CD4-positive, CD25-positive, alpha-beta regulatory T cell (primary cell): Measurements from ENCODE around the gene C1orf159. TPM values are rescaled to one million over a fixed set of nuclear protein-coding genes. Genes with fewer than 3 reads are reported as not detected.

Experiments used
- ATAC-seq, 2 donors: fragments of 150-1000 bp; cut with Tn5 transposase; one replicate each; pipeline ENCODE4 v1.10.0; 2021; ENCODE audit warnings: low read depth in 2 of 2, moderate number of reproducible peaks in 2 of 2, moderate library complexity in 1 of 2
- DNase-seq, 3 donors: peaks; one replicate each; pipeline versions ENCODE4 v3.0.0 to v3.0.0-alpha.2; 2012 to 2022; ENCODE audit warnings: mixed read lengths in 1 of 3
- H3K27ac ChIP-seq: one replicate; pipeline ENCODE4 v1.7.0; 2013; ENCODE audit warnings: mild to moderate bottlenecking, low read length; ENCODE audit not compliant: insufficient read depth, poor library complexity, severe bottlenecking
- H3K27me3 ChIP-seq: one replicate; pipeline ENCODE4 v1.7.0; 2013; ENCODE audit warnings: low read length; ENCODE audit not compliant: control insufficient read depth, insufficient read depth
- H3K36me3 ChIP-seq: one replicate; pipeline ENCODE4 v1.7.0; 2013; ENCODE audit warnings: mild to moderate bottlenecking, low read length, moderate library complexity; ENCODE audit not compliant: control insufficient read depth, insufficient read depth
- H3K4me1 ChIP-seq: 2 replicates; pipeline ENCODE4 v1.7.0; 2013; ENCODE audit warnings: mild to moderate bottlenecking, low read length; ENCODE audit not compliant: insufficient read depth, control insufficient read depth, poor library complexity, severe bottlenecking
- H3K4me3 ChIP-seq: one replicate; pipeline ENCODE4 v1.7.0; 2013; ENCODE audit warnings: low read depth, mild to moderate bottlenecking, low read length, moderate library complexity
- H3K9me3 ChIP-seq, 2 experiments: 1 replicate in 1 of 2; 2 replicates in 1 of 2; pipeline ENCODE4 v1.7.0; 2013; ENCODE audit warnings: low read length in 2 of 2, mild to moderate bottlenecking in 1 of 2, moderate library complexity in 1 of 2; ENCODE audit not compliant: control insufficient read depth in 2 of 2
- H3K27ac Mint-ChIP-seq, 3 donors: one replicate each; pipeline ENCODE4 v1.8.0; 2020 to 2022; ENCODE audit warnings: mild to moderate bottlenecking in 3 of 3, mixed read lengths in 3 of 3, moderate library complexity in 2 of 3
- H3K27me3 Mint-ChIP-seq: one replicate; pipeline ENCODE4 v1.8.0; 2022; ENCODE audit warnings: mild to moderate bottlenecking, mixed read lengths
- H3K36me3 Mint-ChIP-seq: one replicate; pipeline ENCODE4 v1.8.0; 2020; ENCODE audit warnings: mixed read lengths
- H3K4me1 Mint-ChIP-seq, 4 donors: one replicate each; pipeline ENCODE4 v1.8.0; 2020 to 2022; ENCODE audit warnings: mixed read lengths in 4 of 4, mild to moderate bottlenecking in 1 of 4
- H3K4me3 Mint-ChIP-seq, 4 donors: one replicate each; pipeline ENCODE4 v1.8.0; 2020 to 2022; ENCODE audit warnings: mild to moderate bottlenecking in 4 of 4, mixed read lengths in 4 of 4, moderate library complexity in 3 of 4
- H3K9me3 Mint-ChIP-seq, 7 donors: one replicate each; pipeline ENCODE4 v1.8.0; 2020 to 2022; ENCODE audit warnings: mixed read lengths in 7 of 7, mild to moderate bottlenecking in 3 of 7, moderate library complexity in 2 of 7
- polyA plus RNA-seq, 4 donors: library from polyadenylated mRNA; unstranded; fragments of 300-500 nt; fragmentation: Illumina TruSeq; gene quantifications; one replicate each; pipeline ENCODE4 v1.2.3, GENCODE V29; 2021
- total RNA-seq: library from RNA; stranded (reverse); gene quantifications from one replicate; pipeline ENCODE4 v1.2.3, GENCODE V29; 2022

Gene C1orf159
- total and polyA plus RNA-seq, 5 donors from 2014 or later = 3.0 to 20.0 (median 4.9) TPM

GRCh38 chr1:1046767-1047166 is 69.1 kb downstream of the C1orf159 start:
- Mint-ChIP-seq H3K27ac (no peak overlapping the region), H3K9me3 (peaks cover 0 to 1% (median 0%) of the 10 kb centered on the region in 7 donors), H3K4me1 (peaks cover 0 to 3% (median 0%) of the 10 kb centered on the region in 4 donors), H3K4me3 (no peak overlapping the region), H3K27me3 (no peaks in the 10 kb centered on the region), H3K36me3 (no peaks in the 10 kb centered on the region)
- ATAC-seq = no peak
- Histone ChIP-seq H3K9me3 (no peaks in the 10 kb centered on the region), H3K4me3 (no peak overlapping the region), H3K27ac (no peak overlapping the region), H3K4me1 (no peaks in the 10 kb centered on the region), H3K36me3 (no peaks in the 10 kb centered on the region), H3K27me3 (no peaks in the 10 kb centered on the region)
- DNase-seq = no peak

- Mint-ChIP-seq H3K27me3 (no peaks in the 10 kb centered on the region), H3K4me1 (peaks cover 0 to 3% (median 0%) of the 10 kb centered on the region in 4 donors), H3K36me3 (no peaks in the 10 kb centered on the region), H3K9me3 (peaks cover 0 to 1% (median 0%) of the 10 kb centered on the region in 7 donors), H3K27ac (no peak overlapping the region), H3K4me3 (no peak overlapping the region)
- DNase-seq (no peak), ATAC-seq (no peak)
- H3K9me3 ChIP-seq = no peaks in the 10 kb centered on the region
- H3K4me3 ChIP-seq = no peak overlapping the region
- no peaks in the 10 kb centered on the region for H3K36me3 ChIP-seq
- H3K27ac ChIP-seq = no peak overlapping the region
- H3K4me1 ChIP-seq = no peaks in the 10 kb centered on the region
- no peaks in the 10 kb centered on the region for H3K27me3 ChIP-seq
Measured at GRCh38 chr1:1046243-1046642, 69.6 kb downstream of the C1orf159 start.

- H3K9me3 Mint-ChIP-seq = peaks cover 0 to 1% (median 0%) of the 10 kb centered on the region in 7 donors
- Histone ChIP-seq H3K4me1 (peaks cover 4% of the 10 kb centered on the region), H3K27ac (no peak overlapping the region), H3K9me3 (no peaks in the 10 kb centered on the region), H3K4me3 (no peak overlapping the region), H3K36me3 (no peaks in the 10 kb centered on the region), H3K27me3 (no peaks in the 10 kb centered on the region)
- peak overlapping the region in 1 of 4 donors; percentile 78 for H3K4me3 Mint-ChIP-seq
- H3K27ac Mint-ChIP-seq = no peak overlapping the region
- H3K36me3 Mint-ChIP-seq = no peaks in the 10 kb centered on the region
- ATAC-seq (no peak), DNase-seq (no peak)
- H3K4me1 Mint-ChIP-seq = peaks cover 0 to 3% (median 0%) of the 10 kb centered on the region in 4 donors
- no peaks in the 10 kb centered on the region for H3K27me3 Mint-ChIP-seq
Measured at GRCh38 chr1:1045129-1045528, 70.8 kb downstream of the C1orf159 start.

- peaks cover 0 to 8% (median 1%) of the 10 kb centered on the region in 4 donors for H3K4me1 Mint-ChIP-seq
- peak overlapping the region in 3 of 4 donors; percentile 36 to 84 (median 78) for H3K4me3 Mint-ChIP-seq
- ATAC-seq (no peak), DNase-seq (no peak)
- Histone ChIP-seq H3K27ac (no peak overlapping the region), H3K27me3 (no peaks in the 10 kb centered on the region), H3K4me1 (peaks cover 10% of the 10 kb centered on the region), H3K4me3 (no peak overlapping the region), H3K9me3 (no peaks in the 10 kb centered on the region), H3K36me3 (no peaks in the 10 kb centered on the region)
- no peaks in the 10 kb centered on the region for H3K36me3 Mint-ChIP-seq
- H3K27me3 Mint-ChIP-seq = no peaks in the 10 kb centered on the region
- H3K9me3 Mint-ChIP-seq = peaks cover 0 to 1% (median 0%) of the 10 kb centered on the region in 7 donors
- H3K27ac Mint-ChIP-seq = peak overlapping the region in 1 of 3 donors; percentile 83
Measured at GRCh38 chr1:1044455-1045078, 71.3 kb downstream of the C1orf159 start.

- H3K4me3 Mint-ChIP-seq = no peak overlapping the region
- DNase-seq (no peak), ATAC-seq (no peak)
- H3K9me3 Mint-ChIP-seq = peaks cover 0 to 2% (median 0%) of the 10 kb centered on the region in 7 donors
- peaks cover 2% of the 10 kb centered on the region for H3K27me3 Mint-ChIP-seq
- no peaks in the 10 kb centered on the region for H3K27me3 ChIP-seq
- no peaks in the 10 kb centered on the region for H3K9me3 ChIP-seq
- no peak overlapping the region for H3K27ac ChIP-seq
- no peak overlapping the region for H3K4me3 ChIP-seq
- peaks cover 0 to 14% (median 4%) of the 10 kb centered on the region in 4 donors for H3K4me1 Mint-ChIP-seq
- H3K36me3 Mint-ChIP-seq = no peaks in the 10 kb centered on the region
- H3K36me3 ChIP-seq = no peaks in the 10 kb centered on the region
- peak overlapping the region in 1 of 3 donors; percentile 26 for H3K27ac Mint-ChIP-seq
- H3K4me1 ChIP-seq = peaks cover 16% of the 10 kb centered on the region
Measured at GRCh38 chr1:1043921-1044320, 72.0 kb downstream of the C1orf159 start.

- Mint-ChIP-seq H3K36me3 (no peaks in the 10 kb centered on the region), H3K4me1 (peaks cover 0 to 19% (median 8%) of the 10 kb centered on the region in 4 donors), H3K9me3 (peaks cover 0 to 2% (median 0%) of the 10 kb centered on the region in 7 donors), H3K27me3 (peaks cover 7% of the 10 kb centered on the region), H3K4me3 (no peak overlapping the region), H3K27ac (no peak overlapping the region)
- peaks cover 18% of the 10 kb centered on the region for H3K4me1 ChIP-seq
- no peak overlapping the region for H3K4me3 ChIP-seq
- no peaks in the 10 kb centered on the region for H3K9me3 ChIP-seq
- no peak overlapping the region for H3K27ac ChIP-seq
- no peaks in the 10 kb centered on the region for H3K27me3 ChIP-seq
- DNase-seq = no peak
- ATAC-seq = no peak
- no peaks in the 10 kb centered on the region for H3K36me3 ChIP-seq
Measured at GRCh38 chr1:1043411-1043810, 72.5 kb downstream of the C1orf159 start.

- Mint-ChIP-seq H3K27me3 (peaks cover 10% of the 10 kb centered on the region), H3K36me3 (no peaks in the 10 kb centered on the region), H3K4me3 (peak overlapping the region in 2 of 4 donors; percentile 35 to 38), H3K4me1 (peaks cover 0 to 21% (median 8%) of the 10 kb centered on the region in 4 donors), H3K9me3 (peaks cover 0 to 2% (median 0%) of the 10 kb centered on the region in 7 donors), H3K27ac (peak overlapping the region in 1 of 3 donors; percentile 69)
- H3K4me3 ChIP-seq = no peak overlapping the region
- H3K36me3 ChIP-seq = no peaks in the 10 kb centered on the region
- no peak for DNase-seq
- no peaks in the 10 kb centered on the region for H3K9me3 ChIP-seq
- no peak for ATAC-seq
- no peak overlapping the region for H3K27ac ChIP-seq
- H3K27me3 ChIP-seq = no peaks in the 10 kb centered on the region
- H3K4me1 ChIP-seq = peaks cover 18% of the 10 kb centered on the region
Measured at GRCh38 chr1:1042835-1043234, 73.1 kb downstream of the C1orf159 start.

GRCh38 chr1:1041873-1042272 is 74.0 kb downstream of the C1orf159 start:
- Histone ChIP-seq H3K4me3 (no peak overlapping the region), H3K27me3 (no peaks in the 10 kb centered on the region), H3K9me3 (no peaks in the 10 kb centered on the region), H3K4me1 (peaks cover 18% of the 10 kb centered on the region), H3K36me3 (no peaks in the 10 kb centered on the region), H3K27ac (no peak overlapping the region)
- H3K27ac Mint-ChIP-seq = no peak overlapping the region
- H3K9me3 Mint-ChIP-seq = peaks cover 0 to 2% (median 0%) of the 10 kb centered on the region in 7 donors
- peaks cover 14% of the 10 kb centered on the region for H3K27me3 Mint-ChIP-seq
- DNase-seq (no peak), ATAC-seq (no peak)
- no peaks in the 10 kb centered on the region for H3K36me3 Mint-ChIP-seq
- peaks cover 0 to 21% (median 8%) of the 10 kb centered on the region in 4 donors for H3K4me1 Mint-ChIP-seq
- H3K4me3 Mint-ChIP-seq = peak overlapping the region in 1 of 4 donors; percentile 47
